ENCODE data around the gene IKBKE.

Gene IKBKE

DNA sequence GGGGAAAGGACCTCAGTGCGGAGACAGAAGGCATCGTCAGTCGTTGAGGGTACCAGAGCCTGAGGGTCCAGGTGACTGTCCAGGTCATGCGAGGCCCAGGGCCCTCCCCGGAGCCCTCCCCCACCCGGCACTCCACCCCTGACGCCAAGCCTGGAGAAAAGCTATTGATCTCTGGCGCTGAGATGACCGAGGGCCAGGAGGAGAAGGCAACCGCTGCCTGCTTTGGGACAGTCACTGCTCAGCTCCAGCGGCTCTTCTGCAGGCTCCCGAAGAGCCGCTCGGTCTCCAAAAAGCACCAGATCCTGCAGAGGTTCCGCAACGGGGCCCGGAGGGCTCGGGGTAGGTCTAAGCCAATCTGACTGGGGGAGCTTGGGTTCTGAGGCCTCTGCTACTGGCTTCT, 47.9 kb downstream of the IKBKE start:
- no peak for DNase-seq (ENCODE audit: low read depth, low spot score)
- no peak overlapping the region for H3K4me3 ChIP-seq (ENCODE audit: low read depth, low read length)
- TF ChIP-seq, protein P1, sequence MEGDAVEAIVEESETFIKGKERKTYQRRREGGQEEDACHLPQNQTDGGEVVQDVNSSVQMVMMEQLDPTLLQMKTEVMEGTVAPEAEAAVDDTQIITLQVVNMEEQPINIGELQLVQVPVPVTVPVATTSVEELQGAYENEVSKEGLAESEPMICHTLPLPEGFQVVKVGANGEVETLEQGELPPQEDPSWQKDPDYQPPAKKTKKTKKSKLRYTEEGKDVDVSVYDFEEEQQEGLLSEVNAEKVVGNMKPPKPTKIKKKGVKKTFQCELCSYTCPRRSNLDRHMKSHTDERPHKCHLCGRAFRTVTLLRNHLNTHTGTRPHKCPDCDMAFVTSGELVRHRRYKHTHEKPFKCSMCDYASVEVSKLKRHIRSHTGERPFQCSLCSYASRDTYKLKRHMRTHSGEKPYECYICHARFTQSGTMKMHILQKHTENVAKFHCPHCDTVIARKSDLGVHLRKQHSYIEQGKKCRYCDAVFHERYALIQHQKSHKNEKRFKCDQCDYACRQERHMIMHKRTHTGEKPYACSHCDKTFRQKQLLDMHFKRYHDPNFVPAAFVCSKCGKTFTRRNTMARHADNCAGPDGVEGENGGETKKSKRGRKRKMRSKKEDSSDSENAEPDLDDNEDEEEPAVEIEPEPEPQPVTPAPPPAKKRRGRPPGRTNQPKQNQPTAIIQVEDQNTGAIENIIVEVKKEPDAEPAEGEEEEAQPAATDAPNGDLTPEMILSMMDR (IDR thresholded peaks at IDR 0.05; ENCODE audit: low read depth, low read length), result no peak
- in situ Hi-C loops (cut with HindIII; ENCODE audit: low sequenced_read_pairs), result no loop called here

DNA sequence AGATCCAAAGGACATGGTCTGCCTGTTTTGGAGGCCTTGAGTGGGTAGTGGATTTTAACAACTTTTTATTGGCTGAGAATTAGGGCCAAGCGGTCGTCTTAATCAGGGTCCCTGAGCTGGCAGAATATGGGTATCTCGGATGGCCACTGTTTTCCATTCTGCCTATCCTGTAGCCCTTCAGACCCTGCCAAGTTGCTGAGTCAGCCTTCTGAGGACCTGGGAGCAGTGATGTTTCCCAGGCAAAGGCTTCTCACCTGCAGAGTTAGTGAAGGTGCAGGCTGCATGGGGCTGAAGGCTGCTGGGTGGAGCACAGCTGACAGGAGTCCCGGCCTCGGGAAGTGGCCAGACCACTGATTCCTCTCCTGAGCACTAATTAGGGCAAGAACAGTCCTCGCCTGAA, 48.5 kb downstream of the IKBKE start:
- no peak for DNase-seq (ENCODE audit: low read depth, low spot score)
- TF ChIP-seq, protein P1 (IDR thresholded peaks at IDR 0.05; ENCODE audit: low read depth, low read length), result no peak
- in situ Hi-C loops (cut with HindIII; ENCODE audit: low sequenced_read_pairs), result no loop called here
- no peak overlapping the region for H3K4me3 ChIP-seq (ENCODE audit: low read depth, low read length)

DNA sequence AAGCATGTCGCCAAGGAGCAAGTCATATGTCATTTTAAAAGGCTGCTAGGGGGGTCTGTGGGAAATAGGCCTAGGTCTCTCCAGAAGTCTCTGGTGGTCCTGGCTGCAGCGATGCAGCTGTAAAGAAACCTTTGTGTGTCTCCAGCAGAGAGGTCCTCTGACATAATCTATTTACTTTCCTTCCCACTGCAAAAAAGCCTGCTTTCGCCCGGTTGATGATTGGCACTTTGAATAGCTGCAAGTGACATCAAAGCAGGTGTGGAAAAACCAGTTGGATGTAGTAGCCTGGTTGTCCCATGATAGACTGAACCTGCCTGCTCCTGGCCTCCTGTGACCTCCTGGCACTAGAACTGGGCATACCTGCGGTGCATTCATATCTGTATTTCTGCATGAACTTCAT, 50.9 kb downstream of the IKBKE start:
- in situ Hi-C loops (cut with HindIII; ENCODE audit: low sequenced_read_pairs), result no loop called here
- DNase-seq (ENCODE audit: low read depth, low spot score), result no peak
- TF ChIP-seq, protein P1 (IDR thresholded peaks at IDR 0.05; ENCODE audit: low read depth, low read length), result no peak
- no peak overlapping the region for H3K4me3 ChIP-seq (ENCODE audit: low read depth, low read length)

DNA sequence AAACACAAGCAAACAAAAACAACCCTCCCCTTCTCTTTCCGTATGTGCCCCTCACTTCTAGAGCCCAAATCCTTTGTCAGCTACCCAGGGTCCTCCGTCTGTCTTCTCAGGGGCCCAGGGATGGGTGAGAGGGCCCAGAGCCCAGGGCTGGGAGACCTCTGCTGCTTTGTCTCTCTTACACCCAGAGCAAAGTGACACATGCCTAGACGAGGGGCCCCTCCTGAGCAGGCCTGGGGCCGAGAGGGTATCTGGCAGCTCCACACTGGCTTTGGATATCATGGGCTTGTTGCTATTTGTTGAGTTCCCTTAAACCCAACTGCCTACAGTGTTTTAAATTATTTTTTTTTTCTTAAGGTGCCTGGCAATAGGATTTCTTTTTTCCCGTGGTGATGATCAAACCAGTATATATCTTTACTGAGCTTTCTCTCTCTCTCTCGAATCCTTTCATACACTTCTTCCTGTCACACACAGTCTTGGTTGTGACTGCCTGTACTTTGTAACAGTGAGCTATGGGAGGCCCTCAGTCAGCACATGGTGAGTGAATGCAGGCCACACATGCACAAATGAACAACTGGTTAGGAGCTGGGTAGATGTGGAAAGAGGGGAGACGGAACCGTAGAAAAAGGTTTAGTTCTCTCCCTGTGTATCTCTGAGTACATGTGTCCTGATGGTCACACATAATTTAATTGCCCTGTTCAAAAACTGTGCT, 51.6 kb downstream of the IKBKE start:
- DNase-seq (ENCODE audit: low read depth, low spot score), result no peak
- in situ Hi-C loops (cut with HindIII; ENCODE audit: low sequenced_read_pairs), result no loop called here
- H3K4me3 ChIP-seq (ENCODE audit: low read depth, low read length), result no peak overlapping the region
- TF ChIP-seq, protein P1 (IDR thresholded peaks at IDR 0.05; ENCODE audit: low read depth, low read length), result no peak

DNA sequence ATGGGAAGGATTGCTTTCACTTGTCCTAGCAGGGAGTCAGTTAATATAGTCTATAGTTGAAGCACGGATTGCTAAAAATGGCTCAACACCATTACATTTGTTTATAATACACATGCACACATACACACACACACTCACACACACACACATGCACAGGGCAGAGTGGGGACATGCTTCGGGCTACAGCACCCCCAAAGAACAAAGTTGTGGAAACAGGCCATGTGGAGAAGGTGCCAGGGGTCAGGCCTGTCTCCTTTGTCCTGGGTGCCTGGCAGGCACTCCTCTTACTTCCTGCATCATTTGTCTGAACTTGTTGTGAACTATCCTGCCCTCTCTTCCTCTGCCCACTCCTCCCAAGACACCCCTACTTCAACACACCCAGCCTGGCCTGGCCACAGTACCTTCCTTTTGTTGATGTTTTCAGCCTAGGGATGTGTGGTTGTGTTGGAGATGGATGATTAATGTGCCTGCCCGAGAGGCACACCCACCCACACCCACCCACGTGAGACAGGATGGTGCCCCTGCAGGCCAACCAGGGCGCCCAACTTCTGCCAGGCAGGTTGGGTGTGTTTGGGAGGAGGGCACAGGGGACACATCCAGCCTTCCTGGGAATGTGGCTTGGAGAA, 54.6 kb downstream of the IKBKE start:
- TF ChIP-seq, protein P1 (IDR thresholded peaks at IDR 0.05; ENCODE audit: low read depth, low read length), result no peak
- DNase-seq (ENCODE audit: low read depth, low spot score), result no peak
- in situ Hi-C loops (cut with HindIII; ENCODE audit: low sequenced_read_pairs), result no loop called here
- no peak overlapping the region for H3K4me3 ChIP-seq (ENCODE audit: low read depth, low read length)

DNA sequence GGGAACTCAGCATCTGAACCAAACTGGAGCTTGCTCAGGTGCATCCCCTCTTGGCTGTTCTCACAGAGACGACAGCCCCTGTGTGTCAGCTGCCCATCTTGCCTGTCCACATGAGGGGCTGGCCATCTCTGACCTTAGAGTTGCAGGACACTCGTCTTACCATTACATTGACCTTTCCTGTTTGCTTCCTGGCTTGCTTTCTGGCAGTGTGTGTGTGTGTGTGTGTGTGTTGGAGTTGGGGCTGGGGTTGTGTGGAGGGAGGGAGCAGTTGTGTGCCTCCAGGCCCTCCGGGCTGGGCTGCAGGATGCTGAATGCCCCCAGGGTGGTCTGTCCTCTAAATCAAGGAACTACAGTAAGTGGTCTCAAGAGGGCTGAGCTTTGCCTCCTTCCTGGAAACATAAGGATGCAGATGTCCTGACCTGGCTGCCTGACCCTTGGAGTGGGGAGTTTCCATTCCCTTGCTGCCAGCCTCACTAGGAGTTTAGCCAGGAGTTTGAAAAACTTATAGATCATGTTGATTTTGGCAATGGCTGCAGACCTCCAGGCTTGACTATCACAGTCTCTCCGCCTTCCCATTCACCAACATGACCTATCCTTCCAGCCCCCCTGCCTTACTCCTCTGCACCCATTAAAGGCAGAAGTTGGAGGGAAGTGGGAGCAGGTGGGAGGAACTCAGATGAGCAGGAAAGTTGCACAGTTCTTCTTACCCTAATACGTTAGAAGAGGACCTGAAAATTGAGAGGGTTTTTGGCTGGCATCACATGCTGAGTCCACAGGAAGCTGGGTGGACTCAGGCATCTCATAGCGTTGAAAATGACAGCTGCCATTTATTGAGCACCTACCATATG, 56.0 kb downstream of the IKBKE start:
- in situ Hi-C loops (cut with HindIII; ENCODE audit: low sequenced_read_pairs), result no loop called here
- no peak overlapping the region for H3K4me3 ChIP-seq (ENCODE audit: low read depth, low read length)
- TF ChIP-seq, protein P1 (IDR thresholded peaks at IDR 0.05; ENCODE audit: low read depth, low read length), result no peak
- no peak for DNase-seq (ENCODE audit: low read depth, low spot score)
